ENCODE measurements around the gene BMP4. TPM values are rescaled to one million over a fixed set of nuclear protein-coding genes. Genes with fewer than 3 reads are reported as not detected.

BMP4 gene
- total RNA-seq, 1 experiment from 2014 or later: 1.8 TPM

DNA sequence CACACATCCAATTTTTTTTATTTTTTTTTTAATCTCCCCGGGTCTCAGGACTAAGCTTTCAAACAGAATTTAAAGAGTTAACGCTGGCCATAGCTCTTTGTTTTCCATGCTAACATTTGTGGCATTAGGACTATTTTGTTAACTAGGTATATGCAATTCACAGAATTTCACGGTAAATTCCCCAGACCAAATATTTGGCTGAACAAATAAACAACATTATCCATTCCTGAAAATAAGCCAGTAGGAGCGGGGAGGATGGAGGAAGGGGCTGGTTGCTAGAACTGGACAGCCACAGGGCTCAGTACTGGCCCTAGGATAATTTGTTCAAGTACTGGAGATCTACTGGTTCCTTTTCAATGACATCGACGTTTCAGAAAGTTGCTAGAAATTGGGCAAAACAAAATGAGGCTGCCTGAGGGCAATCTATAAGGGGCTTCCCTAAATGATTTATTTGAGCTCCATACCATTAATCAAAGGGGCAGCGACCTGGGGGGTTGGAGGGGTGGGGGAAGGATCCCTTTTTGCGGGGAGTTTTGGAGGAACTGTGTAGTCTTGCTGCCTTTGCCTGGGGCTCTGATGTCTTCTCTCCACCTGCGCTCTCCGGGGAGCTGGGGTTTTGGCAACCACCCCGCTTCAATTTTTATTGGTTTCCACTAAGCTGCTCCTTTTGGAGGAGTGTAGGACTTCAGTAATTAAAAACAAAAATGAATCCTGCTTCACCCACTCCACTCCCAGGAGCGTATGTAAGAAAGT lies 9.0 kb downstream of the BMP4 start:
- Histone ChIP-seq H3K27me3 (replicated peaks) (peaks cover 14% of the 10 kb centered on the region), H3K36me3 (no peaks in the 10 kb centered on the region), H3K27ac (no peak overlapping the region), H3K4me1 (replicated peaks) (peaks cover 7% of the 10 kb centered on the region), H3K4me3 (no peak overlapping the region), H3K9me3 (replicated peaks) (no peaks in the 10 kb centered on the region)
- DNase-seq (ENCODE audit: low read depth in 1 of 2, low spot score in 2 of 2): peak in 1 of 2 experiments; percentile 29

DNA sequence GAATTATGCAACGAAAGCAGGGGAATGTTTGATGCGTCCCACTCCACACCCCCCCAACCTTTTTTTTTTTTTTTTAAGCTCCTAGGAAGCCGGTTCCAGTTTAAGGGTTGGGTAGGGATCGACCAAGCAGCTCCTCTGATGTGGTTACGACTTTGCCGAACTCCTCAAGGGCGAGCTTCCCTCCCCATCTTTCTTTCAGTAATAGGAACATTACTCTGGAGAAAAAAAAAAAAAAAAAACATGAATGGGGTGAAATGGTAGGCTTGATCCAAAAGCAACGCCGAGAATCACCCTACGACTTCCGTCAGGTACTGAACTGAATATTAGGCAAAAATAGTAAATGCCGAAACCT lies 9.6 kb downstream of the BMP4 start:
- no peak overlapping the region for H3K27ac ChIP-seq
- peaks cover 19% of the 10 kb centered on the region for H3K27me3 ChIP-seq (replicated peaks)
- DNase-seq (ENCODE audit: low read depth in 1 of 2, low spot score in 2 of 2): no peak
- H3K4me1 ChIP-seq (replicated peaks): peaks cover 2% of the 10 kb centered on the region; the same call in 1 of the 2 replicates
- H3K36me3 ChIP-seq: no peaks in the 10 kb centered on the region
- no peaks in the 10 kb centered on the region for H3K9me3 ChIP-seq (replicated peaks)
- H3K4me3 ChIP-seq: no peak overlapping the region

DNA sequence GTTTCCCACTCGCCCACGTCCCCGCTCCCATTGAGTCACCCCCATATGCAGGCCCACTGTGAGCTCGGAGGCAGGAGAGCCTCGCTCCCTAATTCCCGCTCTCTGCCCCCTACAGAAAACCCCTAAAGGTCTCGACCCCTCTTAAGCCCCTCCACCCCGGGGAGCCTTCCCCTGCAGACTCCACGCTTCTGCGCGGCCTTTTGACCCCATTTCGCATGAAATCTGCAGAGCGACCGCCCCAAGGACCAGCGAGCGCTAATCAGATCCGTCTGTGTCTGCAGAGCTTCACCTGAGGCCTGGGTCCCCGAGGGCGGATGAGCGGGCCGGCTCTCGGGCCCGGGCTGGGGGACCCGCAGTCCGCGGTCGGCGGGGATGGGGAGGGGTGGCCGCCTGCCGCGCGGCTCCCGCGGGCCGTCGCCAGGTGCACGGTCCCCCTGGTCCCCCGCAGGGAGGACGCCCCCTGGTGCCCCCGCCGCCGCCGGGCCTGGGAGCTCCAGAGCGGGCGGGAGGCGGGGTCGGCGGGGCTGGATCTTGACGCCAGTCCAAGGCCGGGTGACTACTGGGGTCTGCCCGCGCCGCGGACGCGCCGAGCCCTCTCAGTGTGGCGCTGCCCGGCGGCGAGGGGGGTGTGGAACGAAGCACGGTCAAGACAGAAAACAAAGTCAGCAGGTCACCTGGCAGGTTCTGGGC lies 10.1 kb downstream of the BMP4 start:
- no peaks in the 10 kb centered on the region for H3K4me1 ChIP-seq (replicated peaks)

DNA sequence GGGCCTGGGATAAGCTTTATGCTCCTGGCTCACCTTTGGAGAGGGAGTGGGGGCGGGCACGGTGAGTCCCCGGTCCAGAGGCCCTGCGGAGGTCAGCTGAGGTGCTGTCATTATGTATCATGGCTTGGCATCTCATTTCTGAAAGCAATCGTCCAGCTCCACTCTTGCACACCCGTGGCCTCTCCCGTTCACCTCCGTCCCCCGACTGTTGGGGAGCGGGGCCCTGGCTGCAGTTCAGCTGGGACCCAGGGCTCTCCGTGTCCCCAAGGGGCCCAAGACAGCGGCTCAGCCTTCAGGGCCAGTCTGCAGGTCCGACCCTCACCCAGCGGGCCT lies 10.6 kb downstream of the BMP4 start:
- Histone ChIP-seq H3K9me3 (replicated peaks) (no peaks in the 10 kb centered on the region), H3K27ac (no peak overlapping the region), H3K4me1 (replicated peaks) (no peaks in the 10 kb centered on the region), H3K27me3 (replicated peaks) (peaks cover 19% of the 10 kb centered on the region), H3K4me3 (no peak overlapping the region), H3K36me3 (no peaks in the 10 kb centered on the region)
- DNase-seq (ENCODE audit: low read depth in 1 of 2, low spot score in 2 of 2): no peak

More for the DNA sequence above, 10.1 kb downstream of the BMP4 start:
- DNase-seq (ENCODE audit: low read depth in 1 of 2, low spot score in 2 of 2): no peak
- no peaks in the 10 kb centered on the region for H3K9me3 ChIP-seq (replicated peaks)
- no peak overlapping the region for H3K27ac ChIP-seq
- H3K36me3 ChIP-seq: no peaks in the 10 kb centered on the region
- peaks cover 19% of the 10 kb centered on the region for H3K27me3 ChIP-seq (replicated peaks)
- no peak overlapping the region for H3K4me3 ChIP-seq

DNA sequence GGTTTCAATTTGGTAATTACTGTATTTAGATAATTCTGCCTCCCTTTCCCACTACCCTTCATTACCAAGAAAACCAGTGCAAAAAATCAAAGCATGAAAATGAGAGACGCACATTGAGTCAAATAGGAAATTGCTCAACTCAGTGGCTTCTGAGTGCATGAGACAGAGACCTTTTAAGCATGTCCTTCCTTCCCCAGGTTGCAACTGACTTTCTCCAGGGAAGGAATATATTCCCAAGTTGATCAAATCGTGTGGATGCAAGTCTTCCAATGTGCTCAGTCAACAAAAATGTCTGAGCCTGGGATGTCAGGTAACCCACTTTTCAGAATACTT lies 12.9 kb downstream of the BMP4 start:
- no peaks in the 10 kb centered on the region for H3K4me1 ChIP-seq (replicated peaks)
- DNase-seq (ENCODE audit: low read depth in 1 of 2, low spot score in 2 of 2): no peak
- H3K4me3 ChIP-seq: no peak overlapping the region
- no peaks in the 10 kb centered on the region for H3K36me3 ChIP-seq
- no peak overlapping the region for H3K27ac ChIP-seq
- H3K9me3 ChIP-seq (replicated peaks): no peaks in the 10 kb centered on the region
- peaks cover 19% of the 10 kb centered on the region for H3K27me3 ChIP-seq (replicated peaks)

DNA sequence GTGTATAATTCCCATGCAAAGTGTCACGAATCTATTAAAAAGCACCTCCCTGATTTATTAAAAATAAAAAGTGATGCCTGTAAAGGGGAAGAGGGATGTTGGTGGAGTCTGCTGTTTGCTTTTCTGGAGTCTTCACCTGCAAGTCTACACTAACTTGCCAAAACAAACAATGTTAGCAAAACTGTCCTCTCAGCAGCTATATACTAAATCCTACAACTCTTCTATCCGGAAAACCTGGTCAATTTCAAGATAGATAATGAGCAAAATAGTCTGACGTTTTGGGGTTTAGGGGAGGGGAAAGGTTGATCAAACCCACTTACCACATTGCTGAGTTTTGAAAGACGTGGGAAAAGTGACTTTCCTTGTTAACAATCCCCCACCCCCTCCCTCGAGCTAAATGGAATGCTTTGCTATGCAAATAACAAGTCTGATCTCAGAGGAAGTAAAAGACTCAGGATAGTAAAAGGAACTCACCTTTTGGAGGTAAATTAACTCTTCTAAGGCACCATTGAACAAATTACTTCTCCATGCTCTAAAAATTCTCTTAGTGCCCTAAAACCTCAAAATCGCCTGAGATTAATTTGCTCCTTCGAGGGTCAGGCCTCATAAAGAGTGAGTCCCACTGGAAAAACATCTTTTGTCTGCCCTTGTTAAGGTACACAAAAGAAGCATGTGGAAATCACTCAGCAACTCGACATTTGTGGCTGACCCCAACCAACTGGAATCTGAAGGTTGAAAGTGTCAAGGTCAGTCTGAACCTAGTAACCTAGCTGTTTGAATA lies 13.5 kb downstream of the BMP4 start:
- Histone ChIP-seq H3K4me1 (replicated peaks) (no peaks in the 10 kb centered on the region), H3K9me3 (replicated peaks) (no peaks in the 10 kb centered on the region), H3K27ac (no peak overlapping the region), H3K27me3 (replicated peaks) (peaks cover 19% of the 10 kb centered on the region), H3K36me3 (no peaks in the 10 kb centered on the region), H3K4me3 (no peak overlapping the region)
- no peak for DNase-seq (ENCODE audit: low read depth in 1 of 2, low spot score in 2 of 2)

DNA sequence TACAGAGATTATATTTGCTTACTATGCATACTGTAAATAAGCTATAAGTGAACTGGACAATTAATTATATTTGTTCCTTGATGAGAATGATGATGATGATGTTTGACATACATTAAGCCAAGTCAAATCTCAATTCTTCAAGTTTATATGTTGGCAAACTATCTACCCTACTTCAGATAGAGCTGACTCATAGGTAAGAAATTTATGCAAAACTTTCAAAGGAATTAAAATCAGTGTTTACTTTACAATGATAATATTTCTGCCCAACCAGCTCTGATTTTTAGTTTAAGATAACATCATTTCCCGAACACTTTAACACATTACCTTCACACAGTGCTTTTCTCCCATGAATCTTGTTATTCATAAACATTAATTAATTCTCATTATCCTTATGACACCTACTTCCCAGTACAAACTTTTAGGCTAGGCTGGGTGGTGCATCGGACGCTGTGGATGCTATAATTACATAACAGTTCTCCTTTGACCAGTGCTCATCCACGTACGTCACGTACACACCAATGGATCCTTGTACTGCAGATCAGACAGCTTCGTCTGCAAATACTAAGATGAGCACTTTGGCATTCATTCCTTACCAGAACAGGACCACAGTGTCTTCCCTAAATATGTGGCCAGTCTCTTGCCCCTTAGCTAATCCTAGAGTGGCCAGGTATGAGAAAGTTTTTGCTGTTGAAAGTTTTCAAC lies 18.3 kb downstream of the BMP4 start:
- Histone ChIP-seq H3K4me3 (no peak overlapping the region), H3K9me3 (replicated peaks) (no peaks in the 10 kb centered on the region), H3K27me3 (replicated peaks) (peaks cover 4% of the 10 kb centered on the region; the same call in 1 of the 2 replicates), H3K27ac (no peak overlapping the region), H3K4me1 (replicated peaks) (no peaks in the 10 kb centered on the region), H3K36me3 (no peaks in the 10 kb centered on the region)
- DNase-seq (ENCODE audit: low read depth in 1 of 2, low spot score in 2 of 2): no peak

DNA sequence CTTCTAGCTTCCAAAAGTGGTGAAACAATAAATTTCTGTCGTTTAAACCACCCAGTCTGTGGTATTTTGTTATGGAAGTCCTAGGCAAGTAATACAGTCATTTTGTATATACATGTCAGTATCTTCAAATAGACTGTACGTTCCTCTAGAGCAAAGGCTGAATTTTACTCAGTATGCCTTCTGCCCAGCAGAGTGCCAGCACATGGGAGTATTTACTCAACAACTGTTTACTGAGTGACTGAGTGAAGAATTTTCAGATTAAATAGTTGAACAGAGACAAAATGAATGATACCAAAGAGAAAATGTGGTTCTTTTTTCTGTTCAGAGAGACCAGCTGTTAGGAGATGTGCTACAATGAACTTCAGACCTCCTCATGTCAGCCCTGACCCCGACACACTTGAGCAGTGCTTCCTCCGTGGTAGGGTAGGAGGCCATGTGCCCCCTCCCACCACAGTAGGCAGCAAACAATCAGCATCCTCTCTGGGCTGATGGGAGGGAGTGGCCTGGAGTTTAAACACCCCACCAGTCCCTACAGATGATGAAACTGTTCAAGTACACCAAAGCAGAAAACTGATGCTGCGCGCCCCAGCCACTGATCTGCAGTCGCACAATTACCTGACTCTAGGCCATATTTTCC lies 21.7 kb downstream of the BMP4 start:
- Histone ChIP-seq H3K4me3 (no peak overlapping the region), H3K4me1 (replicated peaks) (no peaks in the 10 kb centered on the region), H3K36me3 (no peaks in the 10 kb centered on the region), H3K9me3 (replicated peaks) (no peaks in the 10 kb centered on the region), H3K27me3 (replicated peaks) (no peaks in the 10 kb centered on the region), H3K27ac (no peak overlapping the region)
- DNase-seq (ENCODE audit: low read depth in 1 of 2, low spot score in 2 of 2): no peak

DNA sequence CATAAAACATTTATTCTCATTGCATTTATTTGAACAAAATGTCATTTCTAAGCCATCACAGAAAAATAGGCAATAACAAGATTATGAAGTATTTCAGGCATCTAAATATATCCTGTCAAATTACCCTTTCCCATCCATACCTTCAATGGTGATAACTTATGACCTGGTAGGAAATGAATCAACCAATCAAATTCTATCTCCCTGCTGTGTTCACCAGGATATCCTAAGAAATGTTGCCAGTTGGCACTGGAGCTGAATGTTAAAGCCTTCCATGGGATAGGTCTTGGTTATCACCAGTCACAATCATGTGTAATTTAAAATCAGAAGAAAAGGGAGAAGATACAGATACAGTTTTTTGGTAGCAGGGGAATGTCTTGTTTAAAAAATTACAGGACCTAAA lies 23.7 kb downstream of the BMP4 start:
- Histone ChIP-seq H3K9me3 (replicated peaks) (no peaks in the 10 kb centered on the region), H3K4me3 (no peak overlapping the region), H3K27me3 (replicated peaks) (no peaks in the 10 kb centered on the region), H3K36me3 (no peaks in the 10 kb centered on the region), H3K27ac (no peak overlapping the region), H3K4me1 (replicated peaks) (no peaks in the 10 kb centered on the region; the same call in 1 of the 2 replicates)
- DNase-seq (ENCODE audit: low read depth in 1 of 2, low spot score in 2 of 2): no peak

DNA sequence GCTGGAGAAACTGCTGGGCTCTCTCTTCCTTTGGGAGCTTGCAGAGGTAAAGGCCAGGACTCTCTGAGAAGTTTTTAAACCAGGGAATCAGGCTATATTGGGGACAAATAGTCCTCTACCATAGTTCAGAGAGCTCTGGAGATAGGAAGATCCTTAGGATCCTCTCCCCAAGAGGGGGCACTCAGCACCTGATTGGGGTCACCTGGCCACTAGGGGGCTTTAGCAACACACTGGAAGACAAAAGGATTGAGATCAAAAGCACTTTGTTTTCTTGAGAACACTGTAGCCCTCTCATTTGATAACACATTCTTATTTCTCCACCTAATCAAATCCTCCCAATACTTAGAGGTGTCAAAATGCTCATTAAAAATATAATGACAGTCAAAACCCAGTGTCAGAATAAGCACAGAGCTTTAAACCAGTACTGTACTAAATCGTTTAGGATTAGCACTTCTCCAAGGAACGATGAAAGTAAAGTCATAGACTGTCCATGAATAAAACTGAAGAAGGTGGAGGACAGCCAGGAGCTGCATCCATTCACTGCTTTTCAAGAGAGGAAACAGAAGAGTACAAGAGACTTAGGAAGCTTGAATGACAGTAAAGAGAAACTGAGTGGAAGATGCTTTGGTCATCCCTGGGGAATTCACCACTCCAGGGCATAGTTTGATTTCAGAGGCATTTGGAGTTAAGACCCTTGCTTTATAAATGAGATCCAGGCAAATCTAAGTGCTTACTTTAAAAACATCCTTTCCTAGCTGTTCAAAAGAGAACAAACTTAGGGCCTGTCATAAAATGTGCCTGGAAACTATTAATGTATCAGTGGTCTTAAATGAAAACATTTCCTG lies 26.5 kb downstream of the BMP4 start:
- H3K4me3 ChIP-seq: no peak overlapping the region
- H3K4me1 ChIP-seq (replicated peaks): peaks cover 24% of the 10 kb centered on the region
- H3K27me3 ChIP-seq (replicated peaks): no peaks in the 10 kb centered on the region
- no peak for DNase-seq (ENCODE audit: low read depth in 1 of 2, low spot score in 2 of 2)
- no peak overlapping the region for H3K27ac ChIP-seq
- no peaks in the 10 kb centered on the region for H3K9me3 ChIP-seq (replicated peaks)
- no peaks in the 10 kb centered on the region for H3K36me3 ChIP-seq

DNA sequence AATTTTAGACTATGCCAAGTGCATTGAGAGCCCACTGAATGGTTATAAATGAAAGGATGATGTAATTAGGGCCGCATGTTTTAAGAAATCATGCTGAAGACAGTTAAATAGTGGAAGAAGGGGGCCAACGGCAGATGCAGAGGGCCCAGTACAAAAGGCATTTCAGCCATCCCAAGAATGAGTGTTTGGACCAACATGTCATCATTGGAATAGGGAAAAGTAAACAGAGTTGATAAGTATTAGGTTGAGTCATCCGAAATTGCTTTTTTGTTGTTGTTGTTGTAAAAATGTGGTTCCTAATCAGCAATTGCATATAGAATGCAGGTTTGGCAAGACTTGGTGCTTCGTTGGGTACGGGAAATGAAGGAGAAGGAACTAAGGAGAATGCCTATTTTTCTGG lies 29.5 kb downstream of the BMP4 start:
- no peaks in the 10 kb centered on the region for H3K9me3 ChIP-seq (replicated peaks)
- H3K27me3 ChIP-seq (replicated peaks): no peaks in the 10 kb centered on the region
- peaks cover 34% of the 10 kb centered on the region for H3K4me1 ChIP-seq (replicated peaks)
- H3K36me3 ChIP-seq: no peaks in the 10 kb centered on the region
- H3K27ac ChIP-seq: peak overlapping the region; percentile 65
- DNase-seq (ENCODE audit: low read depth in 1 of 2, low spot score in 2 of 2): peak; percentile 55 to 84
- H3K4me3 ChIP-seq: no peak overlapping the region

DNA sequence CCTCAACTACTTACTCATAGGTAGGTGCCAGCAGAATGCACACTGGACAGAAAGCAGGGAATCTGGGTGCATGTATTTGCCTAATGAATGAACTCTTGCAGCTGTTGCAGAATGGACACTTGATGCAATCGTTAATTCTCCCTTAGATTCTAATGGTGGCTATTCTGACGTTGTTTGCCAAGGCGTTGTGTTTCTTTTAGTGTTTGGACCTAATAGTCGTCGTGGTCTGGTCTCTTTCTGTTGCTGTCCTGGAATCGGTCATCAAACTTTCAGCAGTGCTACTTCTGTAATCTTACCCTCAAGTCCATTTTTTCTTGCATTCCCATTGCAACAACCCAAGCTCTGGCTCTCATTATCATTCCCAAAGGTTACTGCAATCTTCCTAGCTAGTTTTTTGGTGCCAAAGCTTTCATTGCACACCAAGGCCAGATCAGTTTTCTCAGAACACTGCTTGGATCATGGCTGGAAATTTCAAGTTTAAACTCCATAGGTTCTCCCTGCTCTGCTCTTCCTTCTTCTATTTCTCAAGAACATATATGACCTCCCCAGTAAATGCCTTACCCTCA lies 31.3 kb downstream of the BMP4 start:
- DNase-seq (ENCODE audit: low read depth in 1 of 2, low spot score in 2 of 2): no peak
- Histone ChIP-seq H3K4me1 (replicated peaks) (peaks cover 34% of the 10 kb centered on the region), H3K36me3 (no peaks in the 10 kb centered on the region), H3K4me3 (no peak overlapping the region), H3K9me3 (replicated peaks) (no peaks in the 10 kb centered on the region), H3K27me3 (replicated peaks) (no peaks in the 10 kb centered on the region; the same call in 1 of the 2 replicates), H3K27ac (peak overlapping the region; percentile 32; the same call in 1 of the 2 replicates)

Data from SJSA1 (cell line).